Measurements from ENCODE around the gene EFCAB7. TPM values are rescaled to one million over a fixed set of nuclear protein-coding genes. Genes with fewer than 3 reads are reported as not detected.
"Not testable (repeated sequence)": the region's sequence is repeated elsewhere in the genome, so short reads cannot be mapped to it uniquely, and the experiment has no call there.

The EFCAB7 gene
- total and polyA plus RNA-seq, 2 experiments from 2014 or later: 4.2 to 4.9 TPM

DNA sequence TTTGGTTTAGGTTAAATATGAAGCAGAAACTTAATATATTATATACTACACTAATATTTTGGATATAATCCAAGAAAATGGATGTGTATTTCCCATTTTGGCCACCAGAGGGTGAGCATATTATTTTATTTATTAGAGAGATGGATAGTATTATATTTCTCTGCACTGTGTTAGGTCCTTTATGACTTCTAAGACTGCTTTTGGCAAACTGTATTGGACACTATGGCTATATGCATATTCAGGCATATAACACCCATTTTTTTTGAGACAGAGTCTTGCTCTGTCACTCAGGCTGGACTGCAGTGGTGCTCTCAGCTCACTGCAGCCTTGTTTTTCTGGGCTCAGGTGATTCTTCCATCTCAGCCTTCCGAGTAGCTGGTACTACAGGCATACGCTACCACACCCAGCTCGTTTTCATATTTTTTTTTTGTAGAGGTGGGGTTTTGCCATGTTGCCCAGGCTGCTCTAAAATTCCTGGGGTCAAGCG is 52.1 kb downstream of the EFCAB7 start:
- H3K27me3 ChIP-seq (ENCODE audit: insufficient read depth): no peaks in the 10 kb centered on the region
- peaks cover 7% of the 10 kb centered on the region; the same call in 1 of the 2 replicates for H3F3A ChIP-seq (replicated peaks; ENCODE audit: low read depth)
- no peaks in the 10 kb centered on the region for H3K79me2 ChIP-seq (replicated peaks; ENCODE audit: insufficient read depth)
- no peaks in the 10 kb centered on the region for H4K20me1 ChIP-seq (replicated peaks; ENCODE audit: insufficient read depth)
- peaks cover 42% of the 10 kb centered on the region for H3K4me1 ChIP-seq (ENCODE audit: insufficient read depth)
- H3K27ac ChIP-seq (ENCODE audit: low read depth): peak overlapping the region; percentile 76
- no peak overlapping the region for H2AFZ ChIP-seq
- H3K4me3 Mint-ChIP-seq: no peak overlapping the region
- peaks cover 5% of the 10 kb centered on the region; the same call in 2 of the 3 replicates for H3K36me3 Mint-ChIP-seq (ENCODE audit: low read depth)
- peak overlapping the region; percentile 89; the same call in 1 of the 2 replicates for H3K27ac Mint-ChIP-seq
- no peak for TF ChIP-seq ZNF331 (CRISPR knock-in tag; IDR thresholded peaks at IDR 0.05; ENCODE audit: low read depth)
- no peak for TF ChIP-seq CREB1 (CRISPR knock-in tag; IDR thresholded peaks at IDR 0.05; ENCODE audit: low read depth)
- TF ChIP-seq, protein P1, sequence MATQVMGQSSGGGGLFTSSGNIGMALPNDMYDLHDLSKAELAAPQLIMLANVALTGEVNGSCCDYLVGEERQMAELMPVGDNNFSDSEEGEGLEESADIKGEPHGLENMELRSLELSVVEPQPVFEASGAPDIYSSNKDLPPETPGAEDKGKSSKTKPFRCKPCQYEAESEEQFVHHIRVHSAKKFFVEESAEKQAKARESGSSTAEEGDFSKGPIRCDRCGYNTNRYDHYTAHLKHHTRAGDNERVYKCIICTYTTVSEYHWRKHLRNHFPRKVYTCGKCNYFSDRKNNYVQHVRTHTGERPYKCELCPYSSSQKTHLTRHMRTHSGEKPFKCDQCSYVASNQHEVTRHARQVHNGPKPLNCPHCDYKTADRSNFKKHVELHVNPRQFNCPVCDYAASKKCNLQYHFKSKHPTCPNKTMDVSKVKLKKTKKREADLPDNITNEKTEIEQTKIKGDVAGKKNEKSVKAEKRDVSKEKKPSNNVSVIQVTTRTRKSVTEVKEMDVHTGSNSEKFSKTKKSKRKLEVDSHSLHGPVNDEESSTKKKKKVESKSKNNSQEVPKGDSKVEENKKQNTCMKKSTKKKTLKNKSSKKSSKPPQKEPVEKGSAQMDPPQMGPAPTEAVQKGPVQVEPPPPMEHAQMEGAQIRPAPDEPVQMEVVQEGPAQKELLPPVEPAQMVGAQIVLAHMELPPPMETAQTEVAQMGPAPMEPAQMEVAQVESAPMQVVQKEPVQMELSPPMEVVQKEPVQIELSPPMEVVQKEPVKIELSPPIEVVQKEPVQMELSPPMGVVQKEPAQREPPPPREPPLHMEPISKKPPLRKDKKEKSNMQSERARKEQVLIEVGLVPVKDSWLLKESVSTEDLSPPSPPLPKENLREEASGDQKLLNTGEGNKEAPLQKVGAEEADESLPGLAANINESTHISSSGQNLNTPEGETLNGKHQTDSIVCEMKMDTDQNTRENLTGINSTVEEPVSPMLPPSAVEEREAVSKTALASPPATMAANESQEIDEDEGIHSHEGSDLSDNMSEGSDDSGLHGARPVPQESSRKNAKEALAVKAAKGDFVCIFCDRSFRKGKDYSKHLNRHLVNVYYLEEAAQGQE (IDR thresholded peaks at IDR 0.05; ENCODE audit: unreplicated experiment): no peak
- TF ChIP-seq, protein P2, sequence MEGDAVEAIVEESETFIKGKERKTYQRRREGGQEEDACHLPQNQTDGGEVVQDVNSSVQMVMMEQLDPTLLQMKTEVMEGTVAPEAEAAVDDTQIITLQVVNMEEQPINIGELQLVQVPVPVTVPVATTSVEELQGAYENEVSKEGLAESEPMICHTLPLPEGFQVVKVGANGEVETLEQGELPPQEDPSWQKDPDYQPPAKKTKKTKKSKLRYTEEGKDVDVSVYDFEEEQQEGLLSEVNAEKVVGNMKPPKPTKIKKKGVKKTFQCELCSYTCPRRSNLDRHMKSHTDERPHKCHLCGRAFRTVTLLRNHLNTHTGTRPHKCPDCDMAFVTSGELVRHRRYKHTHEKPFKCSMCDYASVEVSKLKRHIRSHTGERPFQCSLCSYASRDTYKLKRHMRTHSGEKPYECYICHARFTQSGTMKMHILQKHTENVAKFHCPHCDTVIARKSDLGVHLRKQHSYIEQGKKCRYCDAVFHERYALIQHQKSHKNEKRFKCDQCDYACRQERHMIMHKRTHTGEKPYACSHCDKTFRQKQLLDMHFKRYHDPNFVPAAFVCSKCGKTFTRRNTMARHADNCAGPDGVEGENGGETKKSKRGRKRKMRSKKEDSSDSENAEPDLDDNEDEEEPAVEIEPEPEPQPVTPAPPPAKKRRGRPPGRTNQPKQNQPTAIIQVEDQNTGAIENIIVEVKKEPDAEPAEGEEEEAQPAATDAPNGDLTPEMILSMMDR (conservative IDR thresholded peaks at IDR 0.05; ENCODE audit: low read depth in 2 of 2): peak; percentile 28 to 98
- TF ChIP-seq NANOG (IDR thresholded peaks at IDR 0.05; ENCODE audit: borderline replicate concordance): no peak
- TF ChIP-seq EZH2phosphoT487 (IDR thresholded peaks at IDR 0.05; ENCODE audit: unreplicated experiment): no peak
- no peak overlapping the region for H3K4me3 ChIP-seq
- ATAC-seq (peak; percentile 82), DNase-seq (ENCODE audit: low spot score) (peak; percentile 44)
- H3K36me3 ChIP-seq (ENCODE audit: insufficient read depth): no peaks in the 10 kb centered on the region
- H3K27me3 Mint-ChIP-seq (ENCODE audit: insufficient read depth, low read depth, poor library complexity): peaks cover 6% of the 10 kb centered on the region
- 0 out of 2 replicates have a peak overlapping the region, but pooled peaks have one; percentile 14 for H3K4me2 ChIP-seq
- H3K4me1 Mint-ChIP-seq: peaks cover 16% of the 10 kb centered on the region
- no peaks in the 10 kb centered on the region for H3K9me2 ChIP-seq (ENCODE audit: insufficient read depth)
- peaks cover 3% of the 10 kb centered on the region; the same call in 1 of the 3 replicates for H3K9me3 Mint-ChIP-seq

DNA sequence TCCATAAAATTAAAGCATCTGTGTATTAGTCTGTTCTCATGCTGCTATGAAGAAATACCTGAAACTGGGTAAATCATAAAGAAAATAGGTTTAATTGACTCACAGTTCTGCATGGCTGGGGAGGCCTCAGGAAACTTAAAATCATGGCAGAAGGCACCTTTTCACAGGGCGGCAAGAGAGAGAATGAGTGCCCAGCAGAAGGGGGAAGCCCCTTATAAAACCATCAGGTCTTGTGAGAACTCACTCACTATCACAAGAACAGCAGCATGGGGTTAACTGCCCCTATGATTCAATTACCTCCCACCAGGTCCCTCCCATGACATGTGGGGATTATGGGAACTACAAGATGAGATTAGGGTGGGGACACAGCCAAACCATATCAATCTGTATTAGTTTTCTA is 63.0 kb downstream of the EFCAB7 start:
- H3K36me3 ChIP-seq (ENCODE audit: insufficient read depth); H3K27ac ChIP-seq (ENCODE audit: low read depth); H4K20me1 ChIP-seq (replicated peaks; ENCODE audit: insufficient read depth); H3K4me1 Mint-ChIP-seq; ATAC-seq; H3K36me3 Mint-ChIP-seq (ENCODE audit: low read depth); H3K4me1 ChIP-seq (ENCODE audit: insufficient read depth); H3K4me3 Mint-ChIP-seq; DNase-seq (ENCODE audit: low spot score); H3K27ac Mint-ChIP-seq; H3K27me3 Mint-ChIP-seq (ENCODE audit: insufficient read depth, low read depth, poor library complexity); H2AFZ ChIP-seq; H3K9me2 ChIP-seq (ENCODE audit: insufficient read depth); H3F3A ChIP-seq (replicated peaks; ENCODE audit: low read depth); H3K4me3 ChIP-seq; H3K27me3 ChIP-seq (ENCODE audit: insufficient read depth); H3K79me2 ChIP-seq (replicated peaks; ENCODE audit: insufficient read depth); H3K4me2 ChIP-seq; H3K9me3 Mint-ChIP-seq: not testable (repeated sequence)

Measured in GM23338 (cell line).